Measurements from ENCODE around the gene GJA3. TPM values are rescaled to one million over a fixed set of nuclear protein-coding genes. Genes with fewer than 3 reads are reported as not detected.

GJA3 gene
- total and polyA plus RNA-seq, 10 of the 15 experiments (the other 5 are each of a cell fraction or from before 2014, with no cell fraction given) = 0.03 to 0.11 (median 0.04) TPM; not detected in 5

DNA sequence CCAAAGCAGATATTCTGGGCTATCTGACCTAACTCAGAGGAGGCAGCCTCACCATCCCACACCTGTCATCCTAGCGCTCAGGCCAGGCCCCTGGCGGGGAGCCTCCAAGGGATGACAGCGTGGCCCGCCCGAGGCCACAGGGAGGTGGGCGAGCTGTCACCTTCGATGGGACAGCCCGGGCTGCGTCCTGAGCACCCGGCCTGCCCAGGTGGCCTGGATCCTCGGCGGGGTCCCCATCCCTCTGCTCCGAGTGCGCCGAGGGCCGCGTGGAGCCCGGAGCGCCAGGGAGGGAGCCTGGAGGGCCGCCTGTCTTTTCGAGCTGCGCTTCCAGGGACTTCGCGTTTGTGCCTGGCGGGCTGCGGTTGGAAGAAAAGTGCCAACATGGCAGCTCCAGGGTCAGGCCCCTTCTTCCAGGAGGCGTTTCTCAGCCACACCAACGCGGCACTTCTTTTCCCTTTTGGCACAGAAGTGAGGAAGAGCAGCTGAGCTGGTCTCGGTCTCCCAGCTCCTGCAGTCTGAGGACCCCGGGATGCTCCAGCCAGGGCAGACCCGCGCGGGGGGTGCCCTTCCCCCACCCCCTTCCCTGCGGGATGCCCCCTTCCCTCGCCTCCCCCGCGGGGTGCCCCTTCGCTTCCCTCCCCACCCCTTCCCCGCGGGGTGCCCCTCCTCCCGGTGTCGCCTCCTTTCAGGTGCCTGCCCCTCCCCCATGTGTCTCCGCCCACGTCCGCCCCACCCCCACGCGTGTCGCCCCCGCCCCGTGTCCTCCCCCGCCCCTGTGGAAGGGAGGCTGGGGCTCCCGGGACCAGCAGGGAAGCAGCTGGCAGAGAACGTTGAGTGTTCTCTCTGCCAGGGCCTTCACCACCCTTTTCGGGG is 42.3 kb downstream of the GJA3 start:
- H2AFZ ChIP-seq (ENCODE audit: control insufficient read depth, low read depth, low read length) = peak overlapping the region; percentile 94
- H3K27me3 ChIP-seq (replicated peaks in 1 of 2; ENCODE audit: control insufficient read depth in 2 of 2, insufficient read depth in 2 of 2, low read length in 1 of 2) = no peaks in the 10 kb centered on the region
- BruUV-seq (replicated peaks) = no TSS peak
- H3K4me3 ChIP-seq = peak overlapping the region; percentile 68; the same call in 1 of the 2 replicates
- H3K79me2 ChIP-seq (ENCODE audit: control insufficient read depth, insufficient read depth, low read length) = no peaks in the 10 kb centered on the region
- in situ Hi-C loops (cut with MboI) (no loop called here), intact Hi-C loops (cut with micrococcal nuclease; ENCODE audit: unreplicated experiment) (no loop called here)
- H4K20me1 ChIP-seq (ENCODE audit: control insufficient read depth, insufficient read depth) = no peaks in the 10 kb centered on the region
- POLR2A ChIA-PET = no interaction called here
- DNase-seq (ENCODE audit: low read depth, low spot score) (no peak), ATAC-seq (peak; percentile 82), FAIRE-seq (no peak)
- SMC1A ChIA-PET (ENCODE audit: uncharacterized antibody, unreplicated experiment) = no interaction called here
- no peak overlapping the region for H3K27ac ChIP-seq (ENCODE audit: control insufficient read depth, insufficient read depth)
- WGBS (ENCODE audit: insufficient coverage, insufficient replicate concordance, low lambda C conversion rate, missing lambda C conversion rate) = 28% methylated on average over 41 of the region's 55 CpGs
- H3K36me3 ChIP-seq (ENCODE audit: control insufficient read depth in 2 of 2, insufficient read depth in 2 of 2, low read length in 1 of 2) = no peaks in the 10 kb centered on the region
- peak overlapping the region; percentile 39; the same call in 1 of the 2 replicates for H3K9ac ChIP-seq (ENCODE audit: control insufficient read depth, insufficient read depth, low read length)
- no peaks in the 10 kb centered on the region for H3K9me3 ChIP-seq (replicated peaks; ENCODE audit: control insufficient read depth, insufficient read depth, low read length)
- RAD21 ChIA-PET (ENCODE audit: unreplicated experiment) = no interaction called here
- CTCF ChIA-PET = interaction anchor here (0.6 kb wide), 1 partner anchor 148 kb away, joined by 3 read pairs; no protein-coding TSS in a partner anchor
- H3K4me2 ChIP-seq (ENCODE audit: control insufficient read depth, insufficient read depth) = peak overlapping the region; percentile 86
- H3K4me1 ChIP-seq (ENCODE audit: control insufficient read depth, insufficient read depth, low read length) = no peaks in the 10 kb centered on the region
- TF ChIP-seq ETV6 (conservative IDR thresholded peaks at IDR 0.05 in 1 of 2, IDR thresholded peaks at IDR 0.05 in 1 of 2; ENCODE audit: borderline replicate concordance in 1 of 2, low read depth in 1 of 2) = no peak
- TF ChIP-seq IKZF1 (conservative IDR thresholded peaks at IDR 0.05) = no peak
- no peak for TF ChIP-seq SIX5 (IDR thresholded peaks at IDR 0.05; ENCODE audit: low read depth, low read length, severe bottlenecking)
- no peak for TF ChIP-seq RELA (IDR thresholded peaks at IDR 0.05; ENCODE audit: borderline replicate concordance, partially characterized antibody)
- no peak for TF ChIP-seq ZBTB4 (CRISPR knock-in tag; IDR thresholded peaks at IDR 0.05)
- peak in 1 of 2 experiments; percentile 30; a peak in 1 of 3 replicates for TF ChIP-seq EGR1 (IDR thresholded peaks at IDR 0.05; ENCODE audit: borderline replicate concordance in 1 of 2, low read depth in 2 of 2, low read length in 2 of 2)
- TF ChIP-seq ZZZ3 (IDR thresholded peaks at IDR 0.05; ENCODE audit: control insufficient read depth, insufficient read length, low read depth) = no peak
- TF ChIP-seq CTCF (IDR thresholded peaks at IDR 0.05 in 2 of 3, conservative IDR thresholded peaks at IDR 0.05 in 1 of 3; ENCODE audit: control insufficient read depth in 2 of 3, extremely low read depth in 1 of 3, insufficient read depth in 1 of 3, low read depth in 3 of 3, low read length in 3 of 3) = peak in 2 of 3 experiments; percentile 17 to 38; a peak in 1 of 6 replicates
- no peak for TF ChIP-seq STAT1 (conservative IDR thresholded peaks at IDR 0.05)
- TF ChIP-seq YY1 (IDR thresholded peaks at IDR 0.05; ENCODE audit: low read depth, low read length) = no peak
- no peak for TF ChIP-seq ZNF622 (IDR thresholded peaks at IDR 0.05)
- TF ChIP-seq KAT2A (conservative IDR thresholded peaks at IDR 0.05; ENCODE audit: control insufficient read depth, low read depth, low read length) = no peak

Data from GM12878 (cell line).